ENCODE data around the gene TRAPPC2L. TPM values are rescaled to one million over a fixed set of nuclear protein-coding genes. Genes with fewer than 3 reads are reported as not detected.
"Not testable (repeated sequence)": the region's sequence is repeated elsewhere in the genome, so short reads cannot be mapped to it uniquely, and the experiment has no call there.

TRAPPC2L gene
- total RNA-seq, 2 donors from 2014 or later: 110 TPM

GRCh38 chr16:88820385-88821025 is 36.4 kb upstream of the TRAPPC2L start:
- H3K9me3 ChIP-seq (ENCODE audit: control insufficient read depth, low read length): no peaks in the 10 kb centered on the region
- Mint-ChIP-seq H3K9me3 (no peaks in the 10 kb centered on the region), H3K27ac (no peak overlapping the region), H3K4me1 (no peaks in the 10 kb centered on the region), H3K27me3 (ENCODE audit: insufficient read depth) (no peaks in the 10 kb centered on the region), H3K36me3 (ENCODE audit: low read depth) (peaks cover 10% of the 10 kb centered on the region), H3K4me3 (no peak overlapping the region)
- H3K4me1 ChIP-seq (ENCODE audit: control insufficient read depth, insufficient read depth, low read length): no peaks in the 10 kb centered on the region
- 89 to 95% methylated on average over 17 to 20 of the region's 20 CpGs for WGBS, 2 experiments (ENCODE audit: insufficient coverage in 1 of 2, insufficient read length in 1 of 2)
- no peak overlapping the region for H3K4me3 ChIP-seq (ENCODE audit: low read length)
- H3K36me3 ChIP-seq (ENCODE audit: control insufficient read depth, insufficient read depth, low read length): no peaks in the 10 kb centered on the region
- no peaks in the 10 kb centered on the region for H3K27me3 ChIP-seq (ENCODE audit: control insufficient read depth, insufficient read depth, low read length, poor library complexity, severe bottlenecking)
- DNase-seq: no peak
- no peak overlapping the region for H3K27ac ChIP-seq (ENCODE audit: low read depth, low read length)
- H3K9ac ChIP-seq (ENCODE audit: extremely low read depth, low read length, poor library complexity, severe bottlenecking): no peak overlapping the region
- no peak for TF ChIP-seq CTCF (conservative IDR thresholded peaks at IDR 0.05)

- Mint-ChIP-seq H3K4me1 (no peaks in the 10 kb centered on the region), H3K27ac (no peak overlapping the region), H3K27me3 (ENCODE audit: insufficient read depth) (no peaks in the 10 kb centered on the region), H3K4me3 (no peak overlapping the region), H3K9me3 (no peaks in the 10 kb centered on the region), H3K36me3 (ENCODE audit: low read depth) (peaks cover 10% of the 10 kb centered on the region)
- Histone ChIP-seq H3K36me3 (ENCODE audit: control insufficient read depth, insufficient read depth, low read length) (no peaks in the 10 kb centered on the region), H3K4me1 (ENCODE audit: control insufficient read depth, insufficient read depth, low read length) (no peaks in the 10 kb centered on the region), H3K27me3 (ENCODE audit: control insufficient read depth, insufficient read depth, low read length, poor library complexity, severe bottlenecking) (no peaks in the 10 kb centered on the region), H3K9me3 (ENCODE audit: control insufficient read depth, low read length) (no peaks in the 10 kb centered on the region), H3K27ac (ENCODE audit: low read depth, low read length) (no peak overlapping the region), H3K4me3 (ENCODE audit: low read length) (no peak overlapping the region), H3K9ac (ENCODE audit: extremely low read depth, low read length, poor library complexity, severe bottlenecking) (no peak overlapping the region)
- TF ChIP-seq CTCF (conservative IDR thresholded peaks at IDR 0.05): peak; percentile 34
- no peak for DNase-seq
- 88 to 94% methylated on average over 18 to 22 of the region's 22 CpGs for WGBS, 2 experiments (ENCODE audit: insufficient coverage in 1 of 2, insufficient read length in 1 of 2)
Observed at GRCh38 chr16:88821168-88821850, 35.6 kb upstream of the TRAPPC2L start.

GRCh38 chr16:88822281-88823040 is 34.5 kb upstream of the TRAPPC2L start:
- no peaks in the 10 kb centered on the region for H3K36me3 ChIP-seq (ENCODE audit: control insufficient read depth, insufficient read depth, low read length)
- H3K4me3 Mint-ChIP-seq: no peak overlapping the region
- H3K27me3 ChIP-seq (ENCODE audit: control insufficient read depth, insufficient read depth, low read length, poor library complexity, severe bottlenecking): no peaks in the 10 kb centered on the region
- H3K27me3 Mint-ChIP-seq (ENCODE audit: insufficient read depth): no peaks in the 10 kb centered on the region
- no peak overlapping the region for H3K4me3 ChIP-seq (ENCODE audit: low read length)
- no peak overlapping the region for H3K27ac Mint-ChIP-seq
- no peak overlapping the region for H3K27ac ChIP-seq (ENCODE audit: low read depth, low read length)
- H3K9me3 ChIP-seq (ENCODE audit: control insufficient read depth, low read length): no peaks in the 10 kb centered on the region
- WGBS, 2 experiments (ENCODE audit: insufficient coverage in 1 of 2, insufficient read length in 1 of 2): 92 to 96% methylated on average over 18 to 24 of the region's 24 CpGs
- no peaks in the 10 kb centered on the region for H3K4me1 Mint-ChIP-seq
- no peak for TF ChIP-seq CTCF (conservative IDR thresholded peaks at IDR 0.05)
- no peaks in the 10 kb centered on the region for H3K9me3 Mint-ChIP-seq
- DNase-seq: no peak
- H3K9ac ChIP-seq (ENCODE audit: extremely low read depth, low read length, poor library complexity, severe bottlenecking): no peak overlapping the region
- no peaks in the 10 kb centered on the region for H3K4me1 ChIP-seq (ENCODE audit: control insufficient read depth, insufficient read depth, low read length)
- H3K36me3 Mint-ChIP-seq (ENCODE audit: low read depth): peaks cover 10% of the 10 kb centered on the region

GRCh38 chr16:88823646-88824045 is 33.3 kb upstream of the TRAPPC2L start:
- H3K27ac Mint-ChIP-seq; H3K9me3 Mint-ChIP-seq; H3K9me3 ChIP-seq (ENCODE audit: control insufficient read depth, low read length); H3K4me1 Mint-ChIP-seq; H3K27ac ChIP-seq (ENCODE audit: low read depth, low read length); H3K36me3 ChIP-seq (ENCODE audit: control insufficient read depth, insufficient read depth, low read length); H3K4me3 ChIP-seq (ENCODE audit: low read length); DNase-seq; H3K9ac ChIP-seq (ENCODE audit: extremely low read depth, low read length, poor library complexity, severe bottlenecking); H3K27me3 ChIP-seq (ENCODE audit: control insufficient read depth, insufficient read depth, low read length, poor library complexity, severe bottlenecking); H3K4me1 ChIP-seq (ENCODE audit: control insufficient read depth, insufficient read depth, low read length); H3K36me3 Mint-ChIP-seq (ENCODE audit: low read depth); H3K27me3 Mint-ChIP-seq (ENCODE audit: insufficient read depth); H3K4me3 Mint-ChIP-seq: not testable (repeated sequence)
- 93 to 97% methylated on average over 13 to 28 of the region's 31 CpGs for WGBS, 2 experiments (ENCODE audit: insufficient coverage in 1 of 2, insufficient read length in 1 of 2)
